Measurements from ENCODE around the gene RAB31.

DNA sequence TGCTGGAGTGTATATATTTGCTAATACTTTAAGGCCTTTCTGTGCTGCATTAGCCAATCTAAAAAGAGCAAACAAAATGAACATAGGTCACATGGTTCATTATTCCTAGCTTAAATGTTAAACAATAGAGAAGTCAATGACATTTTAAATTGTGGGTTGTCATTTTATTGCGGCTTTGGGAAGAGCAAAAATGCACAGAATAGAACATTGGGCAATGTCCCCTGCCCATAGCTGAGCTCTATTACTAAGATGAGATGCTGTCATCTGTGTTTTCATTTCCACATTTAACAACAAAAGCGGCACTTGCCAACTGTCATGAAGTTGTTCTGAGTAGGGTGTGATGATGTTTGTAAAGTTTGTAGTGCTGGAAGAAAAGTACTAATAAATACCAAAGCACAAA lies 202.6 kb downstream of the RAB31 start:
- TF ChIP-seq CTCF (IDR thresholded peaks at IDR 0.05) (no peak), POLR2A (IDR thresholded peaks at IDR 0.05) (no peak)

Measured in testis (tissue), 2 donors.